Measurements from ENCODE around the gene LRRC45.
"Not testable (repeated sequence)": the region's sequence is repeated elsewhere in the genome, so short reads cannot be mapped to it uniquely, and the experiment has no call there.

The LRRC45 gene

GRCh38 chr17:82022981-82023446, at the start of gene LRRC45:
Gene LRRC45 (plus strand): TSS chr17:82023305. CDS start chr17:82023644, 339 bp downstream.
- DNase-seq: peak; percentile 99 to 100

GRCh38 chr17:81973432-81973831, 49.7 kb upstream of the LRRC45 start:
- DNase-seq: no peak

- DNase-seq: no peak
Observed at GRCh38 chr17:81976332-81977210, 46.5 kb upstream of the LRRC45 start.

- peak; percentile 78 for DNase-seq
Observed at GRCh38 chr17:81977211-81977808, 45.8 kb upstream of the LRRC45 start, which contains the start of gene ASPSCR1. Gene ASPSCR1 (plus strand): TSS chr17:81977629. CDS start chr17:81977647, 18 bp downstream.

GRCh38 chr17:81978524-81979298, 44.4 kb upstream of the LRRC45 start:
- DNase-seq: no peak

- DNase-seq: no peak
Observed at GRCh38 chr17:81980122-81980521, 43.0 kb upstream of the LRRC45 start.

- no peak for DNase-seq
Observed at GRCh38 chr17:81980707-81981343, 42.3 kb upstream of the LRRC45 start.

- not testable (repeated sequence) for DNase-seq
Observed at GRCh38 chr17:81981511-81981910, 41.6 kb upstream of the LRRC45 start.

- no peak for DNase-seq
Observed at GRCh38 chr17:81983011-81983638, 40.0 kb upstream of the LRRC45 start.

- no peak for DNase-seq
Observed at GRCh38 chr17:81983639-81984373, 39.3 kb upstream of the LRRC45 start.

- DNase-seq: no peak
Observed at GRCh38 chr17:81984773-81985410, 38.2 kb upstream of the LRRC45 start.

- no peak for DNase-seq
Observed at GRCh38 chr17:81986606-81987005, 36.5 kb upstream of the LRRC45 start.

- no peak for DNase-seq
Observed at GRCh38 chr17:81987161-81987770, 35.8 kb upstream of the LRRC45 start.

GRCh38 chr17:81990836-81991683, 32.0 kb upstream of the LRRC45 start:
- DNase-seq: no peak

GRCh38 chr17:81991684-81992305, 31.3 kb upstream of the LRRC45 start:
- peak; percentile 32 to 52 for DNase-seq

- DNase-seq: no peak
Observed at GRCh38 chr17:81992306-81993102, 30.6 kb upstream of the LRRC45 start.

GRCh38 chr17:81993729-81994592, 29.1 kb upstream of the LRRC45 start:
- DNase-seq: no peak

Data from hippocampal formation (tissue), 2 donors.